ENCODE measurements around the gene SH3PXD2B. TPM values are rescaled to one million over a fixed set of nuclear protein-coding genes. Genes with fewer than 3 reads are reported as not detected.
"Not testable (repeated sequence)": the region's sequence is repeated elsewhere in the genome, so short reads cannot be mapped to it uniquely, and the experiment has no call there.

SH3PXD2B gene
- polyA plus RNA-seq, 1 donor, result 33.0 TPM

DNA sequence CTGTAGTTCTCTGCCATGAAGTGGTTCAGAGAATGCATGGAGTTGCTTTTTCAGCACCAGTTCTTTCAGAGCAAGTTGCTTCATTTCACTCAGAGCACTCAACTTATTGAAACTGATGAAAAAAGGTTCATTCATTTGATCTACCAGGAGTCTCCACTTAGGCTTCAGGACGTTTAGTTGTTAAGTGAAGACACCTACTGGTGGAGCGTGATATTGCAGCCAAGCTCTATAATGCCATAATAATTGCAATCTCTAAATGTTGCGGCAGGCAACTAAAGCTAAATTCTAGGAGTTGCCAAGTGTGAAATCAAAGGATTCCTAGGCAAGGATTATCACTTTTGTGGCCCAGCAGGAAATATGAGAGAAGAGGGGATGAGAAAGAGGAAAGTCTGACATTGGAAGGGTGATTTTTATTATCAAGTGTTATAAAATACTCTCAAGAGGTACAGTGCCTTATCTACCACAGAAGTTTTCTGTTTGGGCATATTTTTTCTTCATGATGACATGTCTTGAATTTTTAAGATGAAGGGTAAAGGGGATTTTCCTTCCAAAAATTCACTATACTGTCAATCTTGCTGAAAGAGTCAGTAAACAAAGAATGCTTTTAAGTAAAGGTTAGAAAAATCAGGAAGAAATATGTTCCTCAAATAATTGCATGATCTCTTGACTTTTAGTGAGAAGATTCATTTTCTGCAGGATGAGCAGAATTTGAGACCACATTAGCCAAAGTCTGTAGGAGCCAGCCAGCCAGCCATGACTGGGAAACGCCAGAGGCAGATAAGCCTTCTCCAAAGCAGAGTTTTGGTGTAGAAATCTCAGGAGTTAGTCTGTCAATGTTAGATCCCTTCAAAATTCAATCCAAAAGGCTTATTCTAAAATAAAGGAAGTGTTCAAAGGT is 83.4 kb downstream of the SH3PXD2B start:
- DNase-seq, result no peak

GRCh38 chr5:172370237-172370640 is 84.1 kb downstream of the SH3PXD2B start:
- DNase-seq, result no peak

- not testable (repeated sequence) for DNase-seq
Observed at GRCh38 chr5:172368699-172369098, 85.6 kb downstream of the SH3PXD2B start.

GRCh38 chr5:172365948-172366608 is 88.2 kb downstream of the SH3PXD2B start:
- no peak for DNase-seq

DNA sequence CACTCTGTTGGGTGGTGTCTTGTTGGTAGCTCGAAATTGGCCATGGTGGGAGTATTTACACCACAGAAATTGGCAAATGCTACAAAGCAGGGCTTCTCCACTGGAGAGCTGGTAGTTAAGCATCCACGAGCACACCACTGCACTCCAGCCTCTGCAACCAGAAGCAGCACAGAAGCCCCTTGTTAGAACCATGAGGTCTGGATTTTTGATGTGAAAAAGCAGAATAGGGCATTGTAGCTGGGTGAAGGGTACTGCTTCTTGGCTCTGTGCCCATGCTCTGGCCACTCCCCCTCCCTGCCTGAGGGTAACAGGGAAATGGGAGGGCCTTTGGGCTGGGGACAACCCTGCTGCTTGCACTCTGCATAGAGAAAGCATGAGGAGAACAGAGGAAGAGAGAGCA is 89.6 kb downstream of the SH3PXD2B start:
- no peak for DNase-seq

GRCh38 chr5:172362755-172363154 is 91.6 kb downstream of the SH3PXD2B start:
- no peak for DNase-seq

DNA sequence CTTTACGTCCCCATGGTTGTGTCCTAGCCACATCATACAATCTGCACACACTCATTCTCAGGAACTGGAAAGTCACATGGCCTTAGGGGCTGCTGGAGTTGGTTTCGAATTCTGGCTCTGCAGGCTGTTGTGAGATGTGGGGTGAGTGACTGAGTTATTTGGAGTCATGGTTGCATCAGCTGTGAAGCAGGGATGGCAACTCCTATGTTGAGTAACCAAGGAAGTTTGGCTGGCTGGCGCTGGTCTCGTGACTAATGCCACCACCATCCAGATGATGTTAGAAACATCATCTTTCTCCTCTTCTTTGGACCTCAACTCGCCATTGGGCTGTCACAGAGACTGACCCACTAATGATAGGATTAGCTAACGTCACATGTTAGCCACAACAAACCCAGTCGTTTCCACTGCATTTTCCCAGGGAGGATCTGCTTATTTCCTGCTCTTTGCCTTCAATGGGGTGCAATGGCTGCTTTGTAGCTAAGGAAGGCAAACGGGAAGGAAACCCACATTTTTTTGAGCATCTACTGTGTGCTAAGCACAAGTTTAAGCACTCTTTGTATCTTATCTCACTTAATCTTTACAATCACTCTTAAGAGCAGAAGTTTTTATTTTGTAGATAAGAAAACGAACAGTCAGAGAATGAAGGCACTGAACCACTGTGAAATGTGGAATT is 92.6 kb downstream of the SH3PXD2B start:
- no peak for DNase-seq

GRCh38 chr5:172358345-172358744 is 96.0 kb downstream of the SH3PXD2B start:
- no peak for DNase-seq

DNA sequence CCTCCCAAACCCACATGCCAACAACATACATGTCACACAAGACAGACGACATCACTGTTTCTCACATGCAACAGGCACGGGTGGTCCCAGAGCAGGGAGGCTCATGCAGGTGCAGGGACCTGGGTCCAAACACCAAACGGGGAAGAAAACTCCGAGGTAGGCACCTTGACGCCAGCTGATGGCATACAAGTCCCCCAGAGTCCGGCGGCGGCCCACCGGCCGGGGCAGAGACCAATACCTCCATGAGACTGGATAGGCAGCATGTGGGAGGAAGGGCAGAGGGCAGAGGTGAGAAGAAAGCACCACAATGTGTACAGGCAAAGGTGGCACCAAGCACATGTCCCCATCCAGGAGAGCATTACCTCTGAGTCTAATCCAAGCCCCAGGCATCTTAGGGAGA is 97.8 kb downstream of the SH3PXD2B start:
- DNase-seq, result no peak

DNA sequence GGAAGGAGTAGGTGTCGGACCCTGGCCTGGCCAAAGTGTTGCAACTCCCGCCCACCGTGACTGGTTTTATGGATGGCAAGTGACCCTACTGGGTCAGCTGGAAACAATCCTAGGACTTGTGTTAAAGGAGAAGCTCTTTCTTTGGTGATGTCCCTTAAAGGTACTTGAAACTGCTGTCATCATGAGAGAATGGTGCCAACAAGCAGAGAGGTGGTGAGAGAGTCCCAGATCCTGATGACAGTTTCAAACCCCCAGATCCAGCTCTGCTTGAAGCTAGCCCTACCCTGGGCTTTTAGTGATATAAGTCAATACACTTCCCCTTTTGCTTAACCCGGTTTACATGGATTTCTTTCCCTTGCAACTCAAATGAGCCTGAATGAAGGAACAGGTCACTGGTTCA is 98.3 kb downstream of the SH3PXD2B start:
- no peak for DNase-seq

DNA sequence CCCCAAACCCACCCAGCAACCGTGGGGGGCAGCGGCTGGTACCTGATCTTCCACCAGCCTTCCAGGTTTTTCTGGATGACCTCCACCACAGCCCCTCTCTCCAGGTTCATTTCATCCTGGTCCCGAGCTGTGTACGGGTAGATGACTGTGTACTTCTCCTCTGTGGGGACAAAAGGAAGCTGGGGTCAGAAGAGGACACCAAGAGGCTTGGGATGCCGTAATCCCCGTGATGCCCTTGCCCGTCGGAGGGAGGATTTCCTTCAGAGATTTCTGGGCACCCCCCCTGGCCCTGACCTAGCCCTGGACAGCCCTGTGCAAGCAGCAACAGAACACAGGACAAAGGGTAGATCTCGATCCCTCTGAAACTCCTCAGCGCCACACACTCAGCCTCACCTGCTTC is 100.5 kb downstream of the SH3PXD2B start:
- DNase-seq, result no peak

GRCh38 chr5:172353271-172353812 is 101.0 kb downstream of the SH3PXD2B start:
- DNase-seq, result no peak

- not testable (repeated sequence) for DNase-seq
Observed at GRCh38 chr5:172352526-172352925, 101.8 kb downstream of the SH3PXD2B start.

GRCh38 chr5:172351240-172351778 is 103.0 kb downstream of the SH3PXD2B start:
- no peak for DNase-seq

DNA sequence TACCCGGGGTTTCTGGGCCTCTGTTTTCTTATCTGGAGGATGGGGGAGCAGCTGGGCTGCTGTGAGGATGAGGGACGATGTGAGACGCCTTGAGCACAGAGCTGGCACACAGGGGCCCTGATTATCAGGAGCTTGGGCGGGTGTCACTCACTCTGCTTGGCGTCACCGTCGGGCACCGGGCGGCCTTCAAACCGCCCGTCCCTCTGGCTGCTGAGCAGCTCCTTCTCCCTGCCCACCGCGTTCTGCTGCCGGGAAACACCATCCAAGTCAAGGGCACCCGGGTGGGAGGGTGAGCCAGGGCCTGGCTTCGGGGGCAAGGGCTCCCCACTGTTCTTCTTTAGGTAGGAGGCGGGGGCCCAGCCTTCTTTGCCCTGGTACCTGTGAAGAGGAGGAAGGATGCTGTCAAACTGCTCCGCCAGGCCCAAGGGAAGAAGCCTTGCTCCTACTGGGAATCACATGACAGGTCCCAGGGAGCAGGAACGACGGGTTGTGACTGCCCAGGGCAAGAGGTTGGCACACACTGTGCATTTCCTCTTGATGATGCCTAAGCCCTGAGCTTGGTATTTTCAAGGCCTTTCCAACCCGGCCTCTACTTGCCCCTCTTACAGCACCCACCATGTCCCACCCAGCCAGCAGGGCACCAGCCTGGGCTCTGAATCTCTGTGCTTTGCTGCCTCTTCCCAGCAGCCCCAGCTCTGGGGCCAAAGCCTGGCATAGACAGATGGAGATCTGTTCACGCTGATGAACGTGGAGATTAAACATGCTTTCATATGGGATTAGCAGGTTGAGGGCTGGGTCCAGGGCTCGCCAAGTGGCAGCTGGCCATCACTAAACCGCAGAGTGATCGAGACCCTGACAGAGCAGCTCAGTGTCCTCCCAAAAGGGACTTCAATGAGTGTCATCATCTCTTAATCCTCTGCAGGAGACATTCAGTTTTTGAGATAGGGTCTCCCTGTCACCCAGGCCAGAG is 103.8 kb downstream of the SH3PXD2B start:
- no peak for DNase-seq

DNA sequence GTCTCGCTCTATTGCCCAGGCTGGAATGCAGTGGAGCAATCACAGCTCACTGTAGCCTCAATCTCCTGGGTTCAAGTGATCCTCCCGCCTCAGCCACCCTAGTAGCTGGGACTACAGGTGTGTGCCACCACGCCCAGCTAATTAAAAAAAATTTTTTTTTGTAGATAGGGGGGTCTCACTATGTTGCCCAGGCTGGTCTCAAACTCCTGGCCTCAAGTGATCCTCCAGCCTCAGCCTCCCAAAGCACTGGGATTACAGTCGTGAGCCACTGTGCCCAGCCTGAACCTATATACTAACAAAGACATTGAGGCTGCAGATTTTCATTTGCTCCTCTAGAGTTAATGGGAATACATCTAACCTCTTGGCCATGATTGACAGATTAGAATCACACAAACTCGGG is 105.6 kb downstream of the SH3PXD2B start:
- not testable (repeated sequence) for DNase-seq

GRCh38 chr5:172348084-172348483 is 106.2 kb downstream of the SH3PXD2B start:
- DNase-seq, result no peak

DNA sequence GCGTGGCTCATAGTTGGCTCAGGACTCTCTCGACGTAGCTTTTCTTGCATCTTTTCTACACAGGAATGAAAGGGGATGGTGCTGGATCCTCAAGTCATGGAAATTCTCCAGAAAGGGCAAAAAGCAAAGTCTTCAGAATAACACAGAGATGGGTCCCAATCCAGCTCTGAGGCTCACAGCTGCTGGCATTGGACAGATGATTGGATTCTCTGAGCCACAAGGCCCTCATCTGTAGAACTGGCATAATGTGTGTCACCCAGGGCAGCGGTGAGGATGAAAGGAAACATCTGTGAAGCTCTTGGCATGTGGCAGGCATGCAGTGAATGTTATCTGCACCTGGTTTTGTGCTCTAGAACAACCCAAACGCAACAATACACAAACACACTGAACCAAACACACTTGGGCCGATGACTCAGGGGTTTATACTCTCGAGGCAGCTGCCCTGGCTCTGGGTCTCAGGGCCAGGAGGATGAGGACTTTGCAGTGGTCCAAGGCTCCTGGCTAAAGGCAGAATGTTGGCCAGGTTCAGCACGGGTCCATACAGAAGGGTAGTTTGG is 106.8 kb downstream of the SH3PXD2B start:
- no peak for DNase-seq

DNA sequence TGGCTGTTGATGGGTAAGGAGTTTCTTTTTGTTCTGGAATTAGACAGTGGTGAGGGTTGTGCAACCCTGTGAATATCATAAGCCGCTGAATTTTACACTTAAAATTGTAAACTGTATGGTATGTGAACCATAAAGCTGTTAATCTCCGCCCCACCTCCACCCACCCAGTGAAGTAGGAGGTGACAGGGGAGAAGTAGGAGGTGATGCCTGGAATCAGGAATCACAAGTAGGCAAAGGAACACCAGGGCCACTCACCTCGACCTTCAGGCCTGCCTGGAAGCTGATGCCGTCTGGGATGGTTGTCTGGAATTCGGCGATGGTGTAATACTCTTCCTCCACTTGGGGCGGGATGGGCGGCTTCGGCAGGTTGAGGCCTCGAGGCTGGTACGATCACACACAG is 108.4 kb downstream of the SH3PXD2B start:
- DNase-seq, result no peak

DNA sequence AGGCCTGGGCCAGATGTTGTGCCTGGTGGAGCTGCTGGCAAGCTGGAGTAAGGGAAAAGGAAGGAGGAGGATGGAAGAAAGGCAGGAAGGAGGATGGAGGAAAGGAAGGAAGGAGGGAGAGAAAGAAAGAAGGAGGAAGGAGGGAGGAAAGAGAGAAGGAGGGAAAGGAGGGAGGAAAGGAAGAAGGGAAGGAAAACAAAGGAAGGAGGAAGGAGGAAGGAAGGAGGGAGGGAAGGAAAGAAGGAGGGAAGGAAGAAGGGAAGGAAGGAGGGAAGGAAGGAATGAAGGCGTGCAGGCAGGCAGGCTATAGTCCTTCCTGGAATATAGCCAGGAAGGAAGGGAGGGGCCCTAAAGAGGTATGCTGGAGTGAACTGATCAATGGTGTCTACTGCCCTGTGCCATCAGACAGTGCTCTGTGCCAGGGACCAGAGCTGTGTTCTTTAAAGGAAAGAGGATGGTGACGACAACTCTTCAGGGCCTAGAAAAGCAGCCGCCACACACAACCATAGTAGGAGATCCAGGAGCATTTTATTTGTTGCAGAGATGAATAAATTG is 109.4 kb downstream of the SH3PXD2B start:
- DNase-seq, result no peak
